Astrocyte (in vitro differentiated cells and primary cell): ENCODE measurements around the gene UQCRQ. TPM values are rescaled to one million over a fixed set of nuclear protein-coding genes. Genes with fewer than 3 reads are reported as not detected.

ENCODE experiments used
- DNase-seq: peaks from one replicate; pipeline ENCODE4 v3.0.0-alpha.2; 2010; ENCODE audit warnings: low read depth
- FAIRE-seq: peaks from 2 replicates; lab custom pipeline; 2011; peaks lifted over from hg19 to GRCh38; lab: Jason Lieb, UNC
- H2AFZ ChIP-seq: 2 replicates; pipeline ENCODE4 v1.6.0; 2012; ENCODE audit warnings: low read depth, low read length, inconsistent platforms
- H3K27ac ChIP-seq: 2 replicates; pipeline ENCODE4 v1.5.1; 2011; ENCODE audit warnings: low read depth, low read length, inconsistent platforms
- H3K27me3 ChIP-seq: 2 replicates; pipeline ENCODE4 v1.6.0; 2011; ENCODE audit warnings: low read length, inconsistent platforms; ENCODE audit not compliant: insufficient read depth
- H3K36me3 ChIP-seq: 2 replicates; pipeline ENCODE4 v1.5.1; 2011; ENCODE audit warnings: low read length, inconsistent platforms; ENCODE audit not compliant: insufficient read depth
- H3K4me1 ChIP-seq: 2 replicates; pipeline ENCODE4 v1.5.1; 2011; ENCODE audit warnings: low read length, inconsistent platforms; ENCODE audit not compliant: insufficient read depth
- H3K4me2 ChIP-seq: 2 replicates; pipeline ENCODE4 v1.6.0; 2012; ENCODE audit warnings: low read length, inconsistent platforms
- H3K4me3 ChIP-seq: 2 replicates; pipeline ENCODE4 v1.5.1; 2011; ENCODE audit warnings: low read depth, mild to moderate bottlenecking, low read length, inconsistent platforms; ENCODE audit not compliant: insufficient read depth
- H3K79me2 ChIP-seq: 2 replicates; pipeline ENCODE4 v1.6.0; 2012; ENCODE audit warnings: mild to moderate bottlenecking, low read length, inconsistent platforms; ENCODE audit not compliant: insufficient read depth
- H3K9ac ChIP-seq: 2 replicates; pipeline ENCODE4 v1.6.0; 2012; ENCODE audit warnings: mild to moderate bottlenecking, low read length, inconsistent platforms
- H3K9me3 ChIP-seq: 2 replicates; pipeline ENCODE4 v1.5.1; 2012; ENCODE audit warnings: low read depth, mild to moderate bottlenecking, low read length, inconsistent platforms; ENCODE audit not compliant: insufficient read depth
- H4K20me1 ChIP-seq: 2 replicates; pipeline ENCODE4 v1.6.0; 2012; ENCODE audit warnings: low read length, inconsistent platforms; ENCODE audit not compliant: insufficient read depth
- H3K27ac Mint-ChIP-seq: one replicate; pipeline ENCODE4 v1.8.0; 2021; ENCODE audit warnings: mild to moderate bottlenecking, mixed read lengths; ENCODE audit not compliant: unreplicated experiment
- H3K27me3 Mint-ChIP-seq: one replicate; pipeline ENCODE4 v1.8.0; 2021; ENCODE audit warnings: low read depth, mixed read lengths; ENCODE audit not compliant: unreplicated experiment
- H3K36me3 Mint-ChIP-seq: one replicate; pipeline ENCODE4 v1.8.0; 2021; ENCODE audit warnings: low read depth, mixed read lengths; ENCODE audit not compliant: unreplicated experiment
- H3K4me1 Mint-ChIP-seq: one replicate; pipeline ENCODE4 v1.8.0; 2021; ENCODE audit warnings: low read depth, mixed read lengths; ENCODE audit not compliant: unreplicated experiment
- H3K4me3 Mint-ChIP-seq: one replicate; pipeline ENCODE4 v1.8.0; 2021; ENCODE audit warnings: mild to moderate bottlenecking, moderate library complexity, mixed read lengths; ENCODE audit not compliant: unreplicated experiment
- H3K9me3 Mint-ChIP-seq: one replicate; pipeline ENCODE4 v1.8.0; 2021; ENCODE audit warnings: mild to moderate bottlenecking, mixed read lengths; ENCODE audit not compliant: unreplicated experiment
- CTCF ChIP-seq: IDR thresholded peaks from 2 replicates; pipeline ENCODE4 v1.5.1; 2011; ENCODE audit warnings: low read depth, mild to moderate bottlenecking, inconsistent platforms, low read length, moderate library complexity; ENCODE audit not compliant: insufficient read depth
- EZH2 ChIP-seq: IDR thresholded peaks from 2 replicates; pipeline ENCODE4 v1.6.1; 2012; ENCODE audit warnings: mild to moderate bottlenecking, low read length, inconsistent platforms; ENCODE audit not compliant: insufficient read depth
- total RNA-seq: library from RNA; stranded (reverse); gene quantifications from 2 replicates; pipeline ENCODE4 v1.2.1, GENCODE V29; 2021

Gene UQCRQ
- total RNA-seq, 1 donor from 2014 or later = 382 TPM

DNA sequence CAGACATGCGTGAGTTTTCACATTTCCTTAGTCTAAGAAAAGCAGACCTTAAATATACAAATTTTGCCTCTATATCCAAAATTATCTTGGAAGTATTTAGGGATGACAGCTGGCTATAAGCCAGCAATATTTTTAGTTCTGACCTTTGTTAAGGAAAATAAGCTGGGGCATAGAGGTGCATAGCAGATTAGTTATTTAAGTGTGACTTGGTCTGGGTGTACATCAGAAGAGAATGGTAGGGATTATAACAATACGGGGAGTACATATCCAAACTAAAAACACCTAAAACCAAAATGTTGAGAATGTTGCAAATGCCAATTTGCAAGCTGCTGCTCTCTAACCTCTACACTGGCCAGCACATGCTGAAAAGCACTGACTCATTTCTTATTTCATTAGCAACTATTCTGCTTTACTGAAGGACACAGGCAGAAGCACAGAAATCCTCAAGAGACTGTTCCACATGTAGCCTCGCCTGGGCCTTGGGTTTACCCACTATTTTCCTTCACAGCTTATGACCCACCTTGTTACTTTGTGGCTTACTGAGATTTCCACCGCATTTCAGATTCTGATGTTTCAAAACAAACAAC lies 29.4 kb downstream of the UQCRQ start:
- H3K9ac ChIP-seq = no peak overlapping the region
- FAIRE-seq = no peak
- Mint-ChIP-seq H3K4me1 (peaks cover 12% of the 10 kb centered on the region), H3K4me3 (no peak overlapping the region), H3K9me3 (no peaks in the 10 kb centered on the region), H3K27ac (peak overlapping the region; percentile 47), H3K27me3 (no peaks in the 10 kb centered on the region), H3K36me3 (peaks cover 33% of the 10 kb centered on the region)
- no peak overlapping the region for H3K4me3 ChIP-seq
- H3K36me3 ChIP-seq = peaks cover 78% of the 10 kb centered on the region
- H3K79me2 ChIP-seq = peaks cover 59% of the 10 kb centered on the region
- no peak for DNase-seq
- no peaks in the 10 kb centered on the region for H3K4me1 ChIP-seq
- H3K4me2 ChIP-seq = no peak overlapping the region
- H3K9me3 ChIP-seq = no peaks in the 10 kb centered on the region
- TF ChIP-seq EZH2 (no peak), CTCF (no peak)
- no peak overlapping the region for H3K27ac ChIP-seq
- H2AFZ ChIP-seq = no peak overlapping the region
- H4K20me1 ChIP-seq = peaks cover 67% of the 10 kb centered on the region
- no peaks in the 10 kb centered on the region for H3K27me3 ChIP-seq

GRCh38 chr5:132896685-132897084 lies 30.2 kb downstream of the UQCRQ start:
- DNase-seq (no peak), FAIRE-seq (no peak)
- Histone ChIP-seq H3K4me2 (no peak overlapping the region), H3K79me2 (peaks cover 65% of the 10 kb centered on the region), H3K9me3 (no peaks in the 10 kb centered on the region), H3K9ac (no peak overlapping the region), H4K20me1 (peaks cover 72% of the 10 kb centered on the region), H3K36me3 (peaks cover 78% of the 10 kb centered on the region), H2AFZ (no peak overlapping the region), H3K27me3 (no peaks in the 10 kb centered on the region), H3K4me1 (no peaks in the 10 kb centered on the region), H3K4me3 (no peak overlapping the region), H3K27ac (no peak overlapping the region)
- H3K9me3 Mint-ChIP-seq = no peaks in the 10 kb centered on the region
- no peak overlapping the region for H3K4me3 Mint-ChIP-seq
- H3K27ac Mint-ChIP-seq = peak overlapping the region; percentile 47
- peaks cover 12% of the 10 kb centered on the region for H3K4me1 Mint-ChIP-seq
- TF ChIP-seq CTCF (no peak), EZH2 (no peak)
- peaks cover 35% of the 10 kb centered on the region for H3K36me3 Mint-ChIP-seq
- no peaks in the 10 kb centered on the region for H3K27me3 Mint-ChIP-seq

DNA sequence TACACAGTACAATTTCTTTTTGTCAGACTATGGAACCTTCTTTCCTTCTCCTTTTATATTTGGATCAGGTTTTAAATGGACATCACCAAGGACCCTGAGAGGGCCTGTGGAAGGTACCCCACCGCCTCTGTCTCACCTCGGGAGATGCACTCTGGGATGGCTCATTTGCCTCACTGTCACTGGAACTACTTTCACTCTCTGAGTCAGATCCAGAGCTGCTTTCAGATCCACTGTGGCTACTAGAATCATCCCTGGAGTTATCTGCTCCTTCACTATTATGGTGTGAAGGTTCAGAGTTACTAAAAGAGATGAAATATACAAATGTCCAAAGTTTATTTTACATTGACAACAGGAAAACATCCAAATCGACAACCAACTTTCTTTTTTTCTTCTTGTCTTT lies 31.7 kb downstream of the UQCRQ start:
- H4K20me1 ChIP-seq = peaks cover 62% of the 10 kb centered on the region
- H3K27me3 ChIP-seq = no peaks in the 10 kb centered on the region
- H3K36me3 ChIP-seq = peaks cover 66% of the 10 kb centered on the region
- H3K27ac ChIP-seq = no peak overlapping the region
- no peak for TF ChIP-seq CTCF
- no peak for TF ChIP-seq EZH2
- FAIRE-seq (no peak), DNase-seq (no peak)
- no peak overlapping the region for H3K4me2 ChIP-seq
- Mint-ChIP-seq H3K4me3 (no peak overlapping the region), H3K27ac (peak overlapping the region; percentile 59), H3K9me3 (no peaks in the 10 kb centered on the region), H3K27me3 (no peaks in the 10 kb centered on the region), H3K36me3 (peaks cover 38% of the 10 kb centered on the region), H3K4me1 (peaks cover 12% of the 10 kb centered on the region)
- H2AFZ ChIP-seq = no peak overlapping the region
- H3K9ac ChIP-seq = no peak overlapping the region
- H3K79me2 ChIP-seq = peaks cover 61% of the 10 kb centered on the region
- H3K4me1 ChIP-seq = no peaks in the 10 kb centered on the region
- no peaks in the 10 kb centered on the region for H3K9me3 ChIP-seq
- no peak overlapping the region for H3K4me3 ChIP-seq
